Pancreas (tissue), 10 donors: ENCODE data around the gene PLN. TPM values are rescaled to one million over a fixed set of nuclear protein-coding genes. Genes with fewer than 3 reads are reported as not detected.

Source experiments
- ATAC-seq, 4 donors: fragments of 200-7000 bp; cut with Tn5 transposase; one replicate each; pipeline versions ENCODE4 v1.8.0 to v1.9.1; 2020; ENCODE audit warnings: mild to moderate bottlenecking in 4 of 4, moderate library complexity in 4 of 4
- DNase-seq, 6 donors: peaks; one replicate each; pipeline ENCODE4 v3.0.0-alpha.2; 2020
- FAIRE-seq: peaks from 2 replicates; lab custom pipeline; 2012; peaks lifted over from hg19 to GRCh38; lab: Jason Lieb, UNC
- H3K27ac ChIP-seq, 4 donors: fragments of 200-600 bp; sonication (generic); 1 replicate in 3 of 4; 2 replicates in 1 of 4; pipeline versions ENCODE4 v1.5.0 to v1.8.0; 2020
- H3K27me3 ChIP-seq, 4 donors: fragments of 200-600 bp; one replicate each; pipeline ENCODE4 v1.8.0; 2021
- H3K36me3 ChIP-seq, 3 donors: fragments of 200-600 bp; sonication (generic) in 1 of 3; one replicate each; pipeline versions ENCODE4 v1.5.0 to v1.8.0; 2020 to 2021
- H3K4me1 ChIP-seq, 3 donors: fragments of 200-600 bp; one replicate each; pipeline ENCODE4 v1.8.0; 2021
- H3K4me3 ChIP-seq, 4 donors: fragments of 200-600 bp; sonication (generic) in 2 of 4; one replicate each; pipeline versions ENCODE4 v1.5.0 to v1.8.0; 2020 to 2021
- H3K9me3 ChIP-seq, 4 donors: fragments of 200-600 bp; one replicate each; pipeline ENCODE4 v1.8.0; 2021
- CTCF ChIP-seq, 4 donors: fragments of 200-600 bp; sonication (generic) in 3 of 4; IDR thresholded peaks; one replicate each; pipeline versions ENCODE4 v1.5.0 to v1.8.0; 2021; ENCODE audit warnings: antibody characterized with exemption in 4 of 4
- WGBS, 2 donors: extraction: QIAGEN DNeasy Blood & Tissue Kit; methylation state at CpG; one replicate each; pipeline ENCODE4 v1.1.7; 2013; 5-methylcytosine and 5-hydroxymethylcytosine counted together
- intact Hi-C, 3 donors: fragments of 100-400 bp; cut with DNase I; formaldehyde crosslinking; loops; one replicate each; pipeline versions ENCODE4 v1.11.1 to v1.14.2; 2022
- polyA plus RNA-seq, 2 donors: library from polyadenylated mRNA; stranded (reverse); fragments of 200-250 nt; gene quantifications; one replicate each; pipeline ENCODE4 v1.2.3, GENCODE V29; 2013
- total RNA-seq, 6 donors: library from RNA; stranded (reverse); fragmentation: NEBNext Ultra II Directional in 4 of 6; extraction: Animal tissue kit (Norgen Biotek cat#: 25700) in 4 of 6; gene quantifications; one replicate each; pipeline versions ENCODE4 v1.2.1 to v1.2.4, GENCODE V29; 2021 to 2023
- donor health status: healthy with polysubstance abuse.
- donor health status: DM: no; HTN: no; CAD: no; lungs with moderate emphysema.
- donor health status: DM: no; HTN: no; CAD: no.
- donor health status: control.
- donor health status: control.
- donor health status: Bipolar disorder and iron deficiency.
- donor health status: DM: yes; HTN: yes; CAD: no.
- donor health status: DM: no; HTN: no; CAD: no.
- donor health status: DM: no; HTN: no; CAD: no.
- donor health status: DM: yes; HTN: yes; CAD: no.

The PLN gene
- total and polyA plus RNA-seq, 8 donors = 0.09 to 2.8 (median 0.79) TPM

DNA sequence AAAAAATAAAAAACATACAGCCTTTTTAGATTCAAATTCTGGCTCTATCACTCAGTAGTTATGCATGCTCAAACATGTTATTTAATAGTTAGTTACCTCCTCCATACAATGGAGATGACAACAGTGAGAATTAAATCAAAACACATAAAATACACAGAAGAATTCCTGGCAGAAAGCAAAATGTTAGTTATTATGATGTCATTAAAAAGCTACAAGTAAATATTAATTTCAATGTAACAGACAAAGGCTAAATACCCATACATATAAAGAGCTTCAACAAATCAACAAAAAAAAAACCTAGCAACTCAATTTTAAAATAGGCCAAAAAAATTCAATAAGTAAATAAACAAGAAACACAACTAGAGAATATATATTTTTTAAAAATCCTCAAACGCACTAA lies 21.4 kb downstream of the PLN start:
- Histone ChIP-seq H3K27me3 (no peaks in the 10 kb centered on the region), H3K36me3 (no peaks in the 10 kb centered on the region), H3K4me3 (no peak overlapping the region), H3K9me3 (no peaks in the 10 kb centered on the region), H3K4me1 (no peaks in the 10 kb centered on the region), H3K27ac (no peak overlapping the region)
- no peak for FAIRE-seq
- intact Hi-C loops = no loop called here
- no peak for DNase-seq
- no peak for TF ChIP-seq CTCF (IDR thresholded peaks at IDR 0.05)
- WGBS, 2 donors = 93 to 96% methylated on average over 1 of the region's 1 CpG
- no peak for ATAC-seq

DNA sequence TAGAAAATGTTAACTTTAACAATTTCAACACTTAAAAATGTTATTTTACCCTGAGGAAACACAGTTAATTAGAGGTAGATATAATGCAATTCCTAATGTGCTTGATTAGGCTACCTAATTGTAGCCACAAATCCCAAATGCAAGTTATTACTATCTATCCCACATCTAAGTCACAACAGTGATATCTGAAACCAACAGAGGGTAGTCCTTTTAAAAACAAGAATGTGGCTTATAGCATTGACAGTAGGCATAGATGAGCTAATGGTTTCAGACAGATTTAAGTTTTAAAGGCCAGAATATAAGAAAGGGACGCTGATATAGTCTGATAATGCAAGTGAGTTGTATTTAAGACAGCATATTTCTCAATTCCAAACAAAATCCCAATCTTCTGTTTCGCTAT lies 23.0 kb downstream of the PLN start:
- no peak overlapping the region for H3K4me3 ChIP-seq
- ATAC-seq = no peak
- no peaks in the 10 kb centered on the region for H3K4me1 ChIP-seq
- H3K36me3 ChIP-seq = no peaks in the 10 kb centered on the region
- H3K27ac ChIP-seq = no peak overlapping the region
- no peaks in the 10 kb centered on the region for H3K9me3 ChIP-seq
- no peaks in the 10 kb centered on the region for H3K27me3 ChIP-seq
- FAIRE-seq = no peak
- intact Hi-C loops = no loop called here
- 95 to 97% methylated on average over 2 of the region's 2 CpGs for WGBS, 2 donors
- no peak for DNase-seq
- TF ChIP-seq CTCF (IDR thresholded peaks at IDR 0.05) = no peak

DNA sequence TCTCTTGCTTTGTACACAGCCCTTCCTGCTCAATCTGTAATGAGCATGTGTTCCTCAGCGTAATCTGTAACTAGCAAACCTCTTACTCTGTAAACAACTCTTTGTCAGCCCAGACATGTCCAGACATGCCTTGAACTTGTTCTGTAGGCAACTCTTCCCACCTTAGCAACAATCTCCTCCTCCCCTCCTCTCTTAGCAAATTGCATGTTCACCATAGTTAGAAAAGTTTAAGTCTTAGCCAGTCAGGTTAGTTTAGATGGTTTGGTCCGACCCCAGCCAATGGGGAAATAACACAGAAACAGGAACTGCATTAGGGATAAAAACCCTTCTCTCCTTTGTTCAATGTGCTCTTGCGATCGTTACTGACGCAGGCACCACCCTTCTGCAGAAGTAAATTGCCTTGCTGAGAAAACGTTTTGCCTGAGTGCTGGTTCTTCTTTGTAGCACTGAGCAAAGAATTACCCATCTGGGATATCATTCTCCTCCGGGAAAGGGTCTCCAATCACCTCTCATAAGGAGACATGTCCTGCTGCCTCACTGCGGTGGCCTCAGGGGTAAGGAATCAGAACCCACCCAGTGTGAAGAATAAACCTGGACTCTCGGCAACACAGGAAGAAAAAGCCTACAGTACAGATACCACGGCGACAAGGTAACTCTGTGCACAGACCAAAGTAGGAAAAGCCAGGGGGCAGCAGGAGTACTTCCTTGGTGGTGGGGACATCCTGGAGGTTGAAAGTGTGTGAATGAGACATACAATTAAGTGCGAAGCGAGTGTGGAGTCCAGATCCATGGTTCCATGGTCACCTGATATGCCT lies 26.2 kb downstream of the PLN start:
- no peak for TF ChIP-seq CTCF (IDR thresholded peaks at IDR 0.05)
- ATAC-seq (peak in 1 of 4 donors; percentile 59), FAIRE-seq (no peak), DNase-seq (no peak)
- intact Hi-C loops = no loop called here
- no peaks in the 10 kb centered on the region for H3K27me3 ChIP-seq
- no peak overlapping the region for H3K4me3 ChIP-seq
- no peaks in the 10 kb centered on the region for H3K4me1 ChIP-seq
- H3K9me3 ChIP-seq = no peaks in the 10 kb centered on the region
- no peak overlapping the region for H3K27ac ChIP-seq
- WGBS, 2 donors = 94 to 97% methylated on average over 13 of the region's 13 CpGs
- H3K36me3 ChIP-seq = no peaks in the 10 kb centered on the region

GRCh38 chr6:118577972-118578371 lies 29.9 kb downstream of the PLN start:
- Histone ChIP-seq H3K4me3 (no peak overlapping the region), H3K27me3 (no peaks in the 10 kb centered on the region), H3K9me3 (no peaks in the 10 kb centered on the region), H3K36me3 (no peaks in the 10 kb centered on the region), H3K4me1 (peaks cover 0 to 7% (median 5%) of the 10 kb centered on the region in 3 donors), H3K27ac (no peak overlapping the region)
- no peak for TF ChIP-seq CTCF (IDR thresholded peaks at IDR 0.05)
- DNase-seq (no peak), ATAC-seq (no peak), FAIRE-seq (no peak)
- intact Hi-C loops = no loop called here
- WGBS, 2 donors = 65 to 72% methylated on average over 4 of the region's 4 CpGs

DNA sequence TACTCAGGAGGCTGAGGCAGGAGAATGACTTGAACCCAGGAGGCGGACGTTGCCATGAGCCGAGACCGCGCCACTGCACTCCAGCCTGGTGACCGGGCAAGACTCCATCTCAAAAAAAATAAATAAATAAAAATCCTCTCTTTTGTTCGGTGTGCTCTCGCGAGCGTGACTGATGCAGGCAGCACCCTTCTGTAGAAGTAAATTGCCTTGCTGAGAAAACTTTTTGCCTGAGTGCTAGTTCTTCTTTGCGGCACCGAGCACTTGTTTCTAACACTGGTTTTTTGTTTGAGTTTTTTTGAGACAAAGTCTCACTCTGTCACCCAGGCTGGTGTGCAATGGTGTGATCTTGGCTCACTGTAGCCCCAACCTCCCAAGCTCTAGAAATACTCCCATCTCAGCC lies 30.5 kb downstream of the PLN start:
- no peak for TF ChIP-seq CTCF (IDR thresholded peaks at IDR 0.05)
- intact Hi-C loops = no loop called here
- Histone ChIP-seq H3K36me3 (no peaks in the 10 kb centered on the region), H3K27ac (no peak overlapping the region), H3K4me1 (peaks cover 0 to 7% (median 5%) of the 10 kb centered on the region in 3 donors), H3K9me3 (no peaks in the 10 kb centered on the region), H3K4me3 (no peak overlapping the region), H3K27me3 (no peaks in the 10 kb centered on the region)
- DNase-seq = no peak
- no peak for FAIRE-seq
- WGBS, 2 donors = 97 to 98% methylated on average over 12 of the region's 12 CpGs
- no peak for ATAC-seq
